ENCODE measurements around the gene DIDO1. TPM values are rescaled to one million over a fixed set of nuclear protein-coding genes. Genes with fewer than 3 reads are reported as not detected.

DIDO1 gene
- total and polyA plus RNA-seq, 9 of the 15 experiments (the other 6 are each of a cell fraction or from before 2014, with no cell fraction given): 4.4 to 46.8 (median 31.2) TPM

- intact Hi-C loops (cut with micrococcal nuclease) (no loop called here), in situ Hi-C loops (cut with MboI) (no loop called here)
- Histone ChIP-seq H3K27me3 (ENCODE audit: control insufficient read depth in 2 of 2, insufficient read depth in 2 of 2, low read length in 2 of 2) (0 out of 5 replicates have a peak, but pooled peaks cover 0 to 5% of the 10 kb centered on the region in 2 experiments), H3K36me3 (ENCODE audit: control insufficient read depth, insufficient read depth, low read length) (peaks cover 39% of the 10 kb centered on the region), H3K9me3 (replicated peaks; ENCODE audit: control insufficient read depth, insufficient read depth, low read depth, low read length) (peaks cover 7% of the 10 kb centered on the region), H3K4me1 (replicated peaks in 1 of 2; ENCODE audit: control insufficient read depth in 2 of 2, insufficient read depth in 2 of 2, low read length in 2 of 2) (peaks cover 3 to 22% of the 10 kb centered on the region in 2 experiments; a peak in 3 of 5 replicates), H3K27ac (ENCODE audit: extremely low read depth, low read depth, low read length) (no peak overlapping the region), H3K4me2 (ENCODE audit: insufficient read depth, low read length) (no peak overlapping the region), H3K9ac (ENCODE audit: insufficient read depth in 1 of 2, low read depth in 2 of 2, low read length in 2 of 2) (no peak overlapping the region), H3K79me2 (ENCODE audit: control insufficient read depth, insufficient read depth, low read length) (no peaks in the 10 kb centered on the region), H2AFZ (ENCODE audit: low read depth, low read length) (no peak overlapping the region), H4K20me1 (replicated peaks; ENCODE audit: control insufficient read depth, insufficient read depth, low read length) (no peaks in the 10 kb centered on the region), H3K4me3 (no peak overlapping the region), H3K9me1 (ENCODE audit: control insufficient read depth, insufficient read depth, low read length) (no peaks in the 10 kb centered on the region)
- FAIRE-seq (no peak), DNase-seq (ENCODE audit: extremely low read depth in 1 of 4, low spot score in 3 of 4) (no peak), ATAC-seq (no peak)
- ChIA-PET POLR2A (interaction anchor here (4.5 kb wide), 1 partner anchor 13 kb away, joined by 41 read pairs; the partner anchor contains the start of gene GID8), CTCF (ENCODE audit: low intra/inter-chr PET ratio) (no interaction called here)
- 88% methylated on average over 12 of the region's 12 CpGs for WGBS (ENCODE audit: insufficient coverage, low coverage, missing lambda C conversion rate)
- TF ChIP-seq KHSRP (IDR thresholded peaks at IDR 0.05) (no peak), CHCHD3 (CRISPR knock-in tag; IDR thresholded peaks at IDR 0.05) (no peak), ZNF76 (CRISPR knock-in tag; IDR thresholded peaks at IDR 0.05; ENCODE audit: borderline replicate concordance) (no peak), PCBP2 (IDR thresholded peaks at IDR 0.05; ENCODE audit: low read depth, low read length, poor library complexity, severe bottlenecking) (no peak), ZBTB7A (IDR thresholded peaks at IDR 0.05; ENCODE audit: borderline replicate concordance, control insufficient read depth, low read depth, low read length) (no peak), SIN3B (IDR thresholded peaks at IDR 0.05; ENCODE audit: low read depth) (no peak), PHB (CRISPR knock-in tag; IDR thresholded peaks at IDR 0.05) (no peak), ATF6 (CRISPR knock-in tag; IDR thresholded peaks at IDR 0.05) (no peak), IRF9 (tag; IDR thresholded peaks at IDR 0.05) (no peak), SAFB2 (IDR thresholded peaks at IDR 0.05; ENCODE audit: borderline replicate concordance, low read depth, low read length, severe bottlenecking) (no peak), MBD2 (IDR thresholded peaks at IDR 0.05; ENCODE audit: borderline replicate concordance, low read depth) (no peak), PRMT5 (CRISPR knock-in tag; IDR thresholded peaks at IDR 0.05) (no peak), NBN (IDR thresholded peaks at IDR 0.05; ENCODE audit: low read depth) (no peak)
- BruUV-seq (replicated peaks): no TSS peak
Measured at GRCh38 chr20:62949962-62950361, 23.7 kb upstream of the DIDO1 start.

Data from K562 (cell line).